Neural progenitor cell (in vitro differentiated cells): ENCODE results near the gene DOCK10. TPM values are rescaled to one million over a fixed set of nuclear protein-coding genes. Genes with fewer than 3 reads are reported as not detected.

Experiments
- DNase-seq: peaks from one replicate; pipeline ENCODE4 v3.0.0-alpha.2; 2016; ENCODE audit warnings: low spot score
- H2AFZ ChIP-seq: fragments of 200-600 bp; sonication (generic); replicated peaks from 2 replicates; pipeline ENCODE4 v1.6.1; 2016; ENCODE audit warnings: antibody characterized with exemption
- H3F3A ChIP-seq: fragments of 200-600 bp; sonication (generic); 2 replicates; pipeline ENCODE4 v1.6.1; 2016; ENCODE audit warnings: antibody characterized with exemption, low read depth
- H3K27ac ChIP-seq: fragments of 200-600 bp; sonication (generic); 2 replicates; pipeline ENCODE4 v1.5.1; 2016; ENCODE audit warnings: mild to moderate bottlenecking
- H3K27me3 ChIP-seq: fragments of 200-600 bp; sonication (generic); 2 replicates; pipeline ENCODE4 v1.6.1; 2016; ENCODE audit warnings: mild to moderate bottlenecking, moderate library complexity
- H3K36me3 ChIP-seq: fragments of 200-600 bp; sonication (generic); 2 replicates; pipeline ENCODE4 v1.5.1; 2016
- H3K4me1 ChIP-seq: fragments of 200-600 bp; sonication (generic); 2 replicates; pipeline ENCODE4 v1.6.1; 2016; ENCODE audit warnings: mixed run types
- H3K4me2 ChIP-seq: fragments of 200-600 bp; sonication (generic); 2 replicates; pipeline ENCODE4 v1.6.1; 2016
- H3K4me3 ChIP-seq: fragments of 200-600 bp; sonication (generic); 2 replicates; pipeline ENCODE4 v1.5.1; 2016
- H3K79me2 ChIP-seq: fragments of 200-600 bp; sonication (generic); 2 replicates; pipeline ENCODE4 v1.6.1; 2016; ENCODE audit warnings: low read depth
- H3K9ac ChIP-seq: fragments of 200-600 bp; sonication (generic); 2 replicates; pipeline ENCODE4 v1.6.1; 2016
- H3K9me3 ChIP-seq: fragments of 200-600 bp; sonication (generic); 2 replicates; pipeline ENCODE4 v1.5.1; 2016; ENCODE audit warnings: low read depth
- H4K20me1 ChIP-seq: fragments of 200-600 bp; sonication (generic); 2 replicates; pipeline ENCODE4 v1.6.1; 2016; ENCODE audit warnings: low read depth
- H3K27ac Mint-ChIP-seq: 3 replicates; pipeline ENCODE4 v1.8.0; 2021; ENCODE audit warnings: mixed read lengths
- H3K27me3 Mint-ChIP-seq: 2 replicates; pipeline ENCODE4 v1.8.0; 2022; ENCODE audit warnings: low read depth, mild to moderate bottlenecking, inconsistent platforms, moderate library complexity, mixed read lengths; ENCODE audit not compliant: insufficient read depth
- H3K36me3 Mint-ChIP-seq: 3 replicates; pipeline ENCODE4 v1.8.0; 2021; ENCODE audit warnings: mixed read lengths
- H3K4me1 Mint-ChIP-seq: 3 replicates; pipeline ENCODE4 v1.8.0; 2021; ENCODE audit warnings: mixed read lengths
- H3K4me3 Mint-ChIP-seq: 3 replicates; pipeline ENCODE4 v1.8.0; 2021; ENCODE audit warnings: mild to moderate bottlenecking, moderate library complexity, mixed read lengths
- H3K9me3 Mint-ChIP-seq: 3 replicates; pipeline ENCODE4 v1.8.0; 2020; ENCODE audit warnings: mixed read lengths
- CTCF ChIP-seq: fragments of 200-600 bp; sonication (generic); IDR thresholded peaks from 2 replicates; pipeline ENCODE4 v1.5.1; 2017; ENCODE audit warnings: antibody characterized with exemption, mild to moderate bottlenecking
- EZH2 ChIP-seq: fragments of 200-600 bp; sonication (generic); IDR thresholded peaks from 2 replicates; pipeline ENCODE4 v1.6.1; 2017; ENCODE audit warnings: antibody characterized with exemption, mild to moderate bottlenecking, moderate library complexity
- EZH2phosphoT487 ChIP-seq: fragments of 200-600 bp; sonication (generic); IDR thresholded peaks from 2 replicates; pipeline ENCODE4 v1.6.1; 2017; ENCODE audit warnings: antibody characterized with exemption
- total RNA-seq: library from RNA; depleted of rRNA; stranded (reverse); fragments of >200 nt; gene quantifications from 2 replicates; pipeline ENCODE4 v1.2.3, GENCODE V29; 2015; ENCODE audit warnings: low replicate concordance

The DOCK10 gene
- total RNA-seq, 1 donor from 2014 or later, result 1.1 TPM

- Histone ChIP-seq H3K9ac (no peak overlapping the region), H2AFZ (no peak overlapping the region), H3K27ac (no peak overlapping the region), H3K4me3 (no peak overlapping the region), H4K20me1 (no peaks in the 10 kb centered on the region), H3K4me2 (no peak overlapping the region), H3F3A (no peaks in the 10 kb centered on the region), H3K27me3 (no peaks in the 10 kb centered on the region), H3K36me3 (no peaks in the 10 kb centered on the region), H3K79me2 (no peaks in the 10 kb centered on the region), H3K4me1 (peaks cover 6% of the 10 kb centered on the region), H3K9me3 (no peaks in the 10 kb centered on the region)
- Mint-ChIP-seq H3K4me1 (peaks cover 26% of the 10 kb centered on the region), H3K9me3 (peaks cover 4% of the 10 kb centered on the region), H3K27me3 (no peaks in the 10 kb centered on the region), H3K4me3 (no peak overlapping the region), H3K27ac (no peak overlapping the region), H3K36me3 (no peaks in the 10 kb centered on the region)
- TF ChIP-seq EZH2, result no peak
- DNase-seq, result no peak
Observed at GRCh38 chr2:224969095-224969494, 73.2 kb downstream of the DOCK10 start.

GRCh38 chr2:224968051-224968450, 74.2 kb downstream of the DOCK10 start:
- Mint-ChIP-seq H3K4me1 (peaks cover 21% of the 10 kb centered on the region), H3K4me3 (no peak overlapping the region), H3K27ac (no peak overlapping the region), H3K27me3 (no peaks in the 10 kb centered on the region), H3K36me3 (no peaks in the 10 kb centered on the region), H3K9me3 (peaks cover 4% of the 10 kb centered on the region)
- Histone ChIP-seq H3K27me3 (no peaks in the 10 kb centered on the region), H4K20me1 (no peaks in the 10 kb centered on the region), H3K4me1 (peaks cover 6% of the 10 kb centered on the region), H3K4me2 (no peak overlapping the region), H3K9me3 (no peaks in the 10 kb centered on the region), H3K4me3 (no peak overlapping the region), H3K79me2 (no peaks in the 10 kb centered on the region), H3K9ac (no peak overlapping the region), H3K36me3 (no peaks in the 10 kb centered on the region), H3F3A (no peaks in the 10 kb centered on the region), H2AFZ (no peak overlapping the region), H3K27ac (no peak overlapping the region)
- no peak for DNase-seq
- TF ChIP-seq CTCF (no peak), EZH2 (no peak), EZH2phosphoT487 (no peak)

- TF ChIP-seq EZH2, result no peak
- TF ChIP-seq EZH2phosphoT487, result no peak
- no peak for TF ChIP-seq CTCF
- Histone ChIP-seq H3K9me3 (no peaks in the 10 kb centered on the region), H3K4me2 (no peak overlapping the region), H3K4me1 (peaks cover 6% of the 10 kb centered on the region), H3K79me2 (no peaks in the 10 kb centered on the region), H4K20me1 (no peaks in the 10 kb centered on the region), H3K27me3 (no peaks in the 10 kb centered on the region), H3K9ac (no peak overlapping the region), H3K36me3 (no peaks in the 10 kb centered on the region), H3K27ac (no peak overlapping the region), H3K4me3 (no peak overlapping the region), H3F3A (no peaks in the 10 kb centered on the region), H2AFZ (no peak overlapping the region)
- no peak for DNase-seq
- peaks cover 24% of the 10 kb centered on the region for H3K4me1 Mint-ChIP-seq
- peaks cover 10% of the 10 kb centered on the region for H3K9me3 Mint-ChIP-seq
- peaks cover 6% of the 10 kb centered on the region for H3K36me3 Mint-ChIP-seq
- no peak overlapping the region for H3K4me3 Mint-ChIP-seq
- H3K27me3 Mint-ChIP-seq, result peaks cover 1% of the 10 kb centered on the region
- H3K27ac Mint-ChIP-seq, result no peak overlapping the region
Observed at GRCh38 chr2:224966613-224967012, 75.7 kb downstream of the DOCK10 start.

- Histone ChIP-seq H3K4me3 (no peak overlapping the region), H2AFZ (no peak overlapping the region), H3K27me3 (no peaks in the 10 kb centered on the region), H4K20me1 (no peaks in the 10 kb centered on the region), H3K4me2 (no peak overlapping the region), H3K9ac (no peak overlapping the region), H3K4me1 (peaks cover 13% of the 10 kb centered on the region), H3K79me2 (no peaks in the 10 kb centered on the region), H3K27ac (no peak overlapping the region), H3F3A (no peaks in the 10 kb centered on the region), H3K9me3 (no peaks in the 10 kb centered on the region), H3K36me3 (no peaks in the 10 kb centered on the region)
- peaks cover 2% of the 10 kb centered on the region for H3K27me3 Mint-ChIP-seq
- H3K4me3 Mint-ChIP-seq, result no peak overlapping the region
- H3K36me3 Mint-ChIP-seq, result peaks cover 6% of the 10 kb centered on the region
- peaks cover 26% of the 10 kb centered on the region for H3K4me1 Mint-ChIP-seq
- DNase-seq, result no peak
- TF ChIP-seq EZH2phosphoT487 (no peak), EZH2 (no peak), CTCF (no peak)
- peaks cover 6% of the 10 kb centered on the region for H3K9me3 Mint-ChIP-seq
- no peak overlapping the region for H3K27ac Mint-ChIP-seq
Observed at GRCh38 chr2:224959556-224959955, 82.7 kb downstream of the DOCK10 start.
